Body of pancreas (tissue), 4 donors: ENCODE measurements around the gene SMIM32.

Experiments
- CTCF ChIP-seq, 7 experiments: fragments of 450-650 bp in 4 of 7; fragments of 200-600 bp in 3 of 7; sonication (generic) in 3 of 7; IDR thresholded peaks; one replicate each; pipeline ENCODE4 v1.5.1; 2016 to 2019; ENCODE audit warnings: antibody characterized with exemption in 7 of 7
- POLR2A ChIP-seq, 3 donors: fragments of 450-650 bp; IDR thresholded peaks; one replicate each; pipeline ENCODE4 v1.6.1; 2016; ENCODE audit warnings: antibody characterized with exemption in 3 of 3, mild to moderate bottlenecking in 2 of 3

- TF ChIP-seq CTCF (IDR thresholded peaks at IDR 0.05) (no peak), POLR2A (IDR thresholded peaks at IDR 0.05) (no peak)
Measured at GRCh38 chr5:136203303-136203922, 10.5 kb upstream of the SMIM32 start.
